H1 (cell line): ENCODE data around the gene TUBGCP6. TPM values are rescaled to one million over a fixed set of nuclear protein-coding genes. Genes with fewer than 3 reads are reported as not detected.

Experiments
- GTF2F1 ChIP-seq: IDR thresholded peaks from 2 replicates; pipeline ENCODE4 v1.6.1; 2012; ENCODE audit warnings: low read depth, low read length, improper control_type of control experiment, borderline replicate concordance
- polyA plus RNA-seq, 7 experiments: library from polyadenylated mRNA; depleted of rRNA in 3 of 7; stranded (reverse) in 5 of 7; unstranded in 2 of 7; fragments of >200 nt in 5 of 7; fragments of 200-250 nt in 2 of 7; gene quantifications; 1 replicate in 5 of 7; 2 replicates in 1 of 7; 4 replicates in 1 of 7; pipeline versions ENCODE4 v1.2.1 to v1.2.3, GENCODE V29; 2011 to 2013; ENCODE audit warnings: missing spikeins in 2 of 7, mixed read lengths in 2 of 7
- total RNA-seq: library from RNA; stranded (reverse); fragmentation: NEBNext Ultra II Directional; extraction: Animal tissue kit (Norgen Biotek cat#: 25700); gene quantifications from 2 replicates; pipeline ENCODE4 v1.2.1, GENCODE V29; 2021

Gene TUBGCP6
- total and polyA plus RNA-seq, 2 of the 8 experiments (the other 6 are each of a cell fraction or from before 2014, with no cell fraction given): 24.2 to 24.7 TPM

- TF ChIP-seq GTF2F1: no peak
Observed at GRCh38 chr22:50284479-50284878, 39.7 kb upstream of the TUBGCP6 start (continued).
